ENCODE data around the gene RPL10. TPM values are rescaled to one million over a fixed set of nuclear protein-coding genes. Genes with fewer than 3 reads are reported as not detected.

RPL10 gene
- total RNA-seq, 2 experiments from 2014 or later = 3,331 to 3,466 TPM

DNA sequence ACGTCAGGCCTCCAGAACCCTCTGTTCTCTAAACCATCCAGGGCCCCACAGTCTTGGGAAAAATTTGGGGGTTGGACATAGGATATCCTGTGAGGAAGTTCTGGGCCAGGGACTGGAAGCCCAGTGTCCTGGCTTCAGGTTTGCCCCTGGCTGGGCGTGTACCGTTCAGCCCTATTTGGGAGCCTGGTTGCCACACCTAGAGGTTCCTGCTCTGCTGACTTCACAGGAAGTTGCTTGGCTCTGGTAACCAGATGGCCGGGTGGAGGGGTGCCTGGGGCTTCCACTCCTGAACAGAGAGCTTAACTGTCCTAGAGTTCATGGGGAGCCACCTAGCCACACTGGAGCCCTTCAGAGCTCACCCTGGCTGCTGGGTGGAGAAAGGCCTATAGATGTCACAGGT lies 14.3 kb downstream of the RPL10 start:
- intact Hi-C loops (cut with micrococcal nuclease) = loop anchor here (1.0 kb wide), 1 partner anchor 66 kb away; no protein-coding TSS in a partner anchor
- H3K27me3 Mint-ChIP-seq (ENCODE audit: low read depth) = no peaks in the 10 kb centered on the region
- peaks cover 8% of the 10 kb centered on the region for H3K36me3 Mint-ChIP-seq (ENCODE audit: low read depth)
- H3K4me1 Mint-ChIP-seq (ENCODE audit: low read depth) = peaks cover 13% of the 10 kb centered on the region
- peak overlapping the region; percentile 76 for H3K4me3 Mint-ChIP-seq
- peak overlapping the region; percentile 79 for H3K27ac Mint-ChIP-seq
- peak; percentile 53 for DNase-seq
- H3K9me3 Mint-ChIP-seq = no peaks in the 10 kb centered on the region
- CTCF ChIA-PET = interaction anchor here (0.7 to 1.0 kb wide), 2 partner anchors 37 to 126 kb away, joined by 3 read pairs; no protein-coding TSS in a partner anchor

DNA sequence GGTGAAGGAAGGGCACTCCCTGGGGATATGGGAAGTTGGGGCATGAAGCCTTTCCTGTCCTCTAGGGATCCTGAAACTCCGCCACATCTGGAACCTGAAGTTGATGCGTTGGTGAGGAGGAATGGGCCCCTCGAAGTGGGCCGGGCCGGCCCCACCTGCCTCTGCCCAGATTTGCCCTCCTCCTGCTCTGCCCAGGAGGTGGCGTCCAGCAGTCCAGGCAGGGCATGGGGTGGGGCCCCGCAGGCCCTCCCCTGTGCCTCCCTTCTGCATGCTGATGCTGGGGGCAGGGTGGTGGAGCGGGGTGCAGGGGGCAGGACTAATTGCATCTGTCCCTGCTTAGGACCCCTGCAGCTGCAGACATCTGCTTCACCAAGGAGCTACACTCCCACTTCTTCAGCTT lies 15.0 kb downstream of the RPL10 start:
- peaks cover 13% of the 10 kb centered on the region for H3K4me1 Mint-ChIP-seq (ENCODE audit: low read depth)
- no peak for DNase-seq
- H3K27ac Mint-ChIP-seq = no peak overlapping the region
- H3K9me3 Mint-ChIP-seq = no peaks in the 10 kb centered on the region
- H3K36me3 Mint-ChIP-seq (ENCODE audit: low read depth) = peaks cover 8% of the 10 kb centered on the region
- no peak overlapping the region for H3K4me3 Mint-ChIP-seq
- intact Hi-C loops (cut with micrococcal nuclease) = no loop called here
- CTCF ChIA-PET = no interaction called here
- no peaks in the 10 kb centered on the region for H3K27me3 Mint-ChIP-seq (ENCODE audit: low read depth)

DNA sequence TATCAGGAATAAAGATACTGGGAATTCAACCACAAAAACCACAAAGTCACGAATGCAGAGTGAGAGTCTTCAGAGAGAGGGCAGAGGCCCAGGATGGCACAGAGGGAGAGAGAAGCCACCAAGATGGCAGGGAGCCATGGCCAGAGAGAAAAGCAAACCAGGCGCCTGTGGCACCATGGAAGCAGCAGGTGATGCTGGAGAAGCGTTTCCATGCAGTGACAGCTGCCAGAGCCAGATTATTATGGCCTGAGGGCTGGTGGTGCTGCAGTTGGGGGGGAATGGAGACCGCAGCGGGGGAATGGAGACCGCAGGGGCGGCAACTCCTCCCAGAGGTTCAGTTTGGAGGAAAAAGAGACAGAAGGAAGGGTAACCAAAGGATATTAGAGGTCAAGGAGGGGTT lies 19.0 kb downstream of the RPL10 start:
- peaks cover 9% of the 10 kb centered on the region for H3K4me1 Mint-ChIP-seq (ENCODE audit: low read depth)
- H3K36me3 Mint-ChIP-seq (ENCODE audit: low read depth) = peaks cover 10% of the 10 kb centered on the region
- no peak overlapping the region for H3K4me3 Mint-ChIP-seq
- CTCF ChIA-PET = no interaction called here
- DNase-seq = no peak
- no peak overlapping the region for H3K27ac Mint-ChIP-seq
- no peaks in the 10 kb centered on the region for H3K9me3 Mint-ChIP-seq
- intact Hi-C loops (cut with micrococcal nuclease) = no loop called here
- no peaks in the 10 kb centered on the region for H3K27me3 Mint-ChIP-seq (ENCODE audit: low read depth)

DNA sequence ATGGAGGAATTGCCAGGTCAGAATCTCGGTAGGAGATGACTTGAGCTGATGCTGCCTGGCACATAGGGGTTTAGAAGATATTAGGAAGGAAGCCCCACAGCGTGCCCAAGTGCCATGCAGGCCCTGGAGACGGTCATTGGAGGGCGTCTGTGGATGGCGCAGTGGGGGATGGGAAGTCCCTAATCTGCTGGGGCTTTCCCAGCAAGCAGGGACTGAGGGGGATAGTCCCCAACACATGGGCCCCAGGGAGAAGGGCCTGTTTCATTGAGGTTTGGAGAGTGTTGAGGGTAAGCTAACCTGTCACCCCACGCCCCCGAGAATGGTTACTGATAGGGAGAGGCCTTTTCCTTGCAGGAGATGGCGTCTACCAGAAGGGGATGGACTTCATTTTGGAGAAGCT lies 21.0 kb downstream of the RPL10 start:
- Mint-ChIP-seq H3K4me1 (ENCODE audit: low read depth) (peaks cover 4% of the 10 kb centered on the region), H3K9me3 (no peaks in the 10 kb centered on the region), H3K27ac (no peak overlapping the region), H3K4me3 (no peak overlapping the region), H3K27me3 (ENCODE audit: low read depth) (no peaks in the 10 kb centered on the region), H3K36me3 (ENCODE audit: low read depth) (peaks cover 4% of the 10 kb centered on the region)
- intact Hi-C loops (cut with micrococcal nuclease) = no loop called here
- DNase-seq = no peak
- CTCF ChIA-PET = no interaction called here

DNA sequence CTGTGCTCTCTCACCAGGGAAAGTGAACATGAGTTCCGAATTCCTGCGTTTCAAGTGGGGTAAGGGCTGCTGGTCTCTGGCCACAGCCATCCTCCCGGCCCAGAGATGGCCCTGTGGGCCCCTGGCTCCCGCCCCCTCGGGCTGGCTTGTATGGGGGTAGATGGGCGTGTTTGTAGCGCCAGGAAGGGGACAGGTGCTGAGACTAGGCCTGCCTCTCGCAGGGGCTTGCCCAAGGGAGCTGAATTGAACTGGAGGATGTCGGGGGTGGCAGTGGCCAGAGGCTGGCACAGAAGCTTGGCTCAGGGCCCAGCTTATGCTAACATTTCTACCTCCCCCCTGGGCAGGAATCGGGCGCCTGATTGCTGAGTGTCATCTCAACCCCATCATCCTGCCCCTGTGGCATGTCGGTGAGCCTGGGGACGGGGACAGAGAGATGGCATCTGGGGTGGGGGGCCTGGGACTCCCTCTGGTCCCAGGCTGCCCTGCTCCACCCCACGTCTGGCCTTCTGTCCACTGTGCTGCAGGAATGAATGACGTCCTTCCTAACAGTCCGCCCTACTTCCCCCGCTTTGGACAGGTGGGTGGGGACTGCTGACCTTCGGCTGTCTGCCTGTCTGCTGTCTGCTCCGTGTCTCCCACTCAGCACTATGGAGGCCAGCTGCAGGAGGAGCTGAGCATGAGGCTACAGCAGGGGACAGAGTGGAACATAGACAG lies 21.7 kb downstream of the RPL10 start:
- DNase-seq = no peak
- Mint-ChIP-seq H3K36me3 (ENCODE audit: low read depth) (peaks cover 4% of the 10 kb centered on the region), H3K4me1 (ENCODE audit: low read depth) (peaks cover 4% of the 10 kb centered on the region), H3K27me3 (ENCODE audit: low read depth) (no peaks in the 10 kb centered on the region), H3K27ac (no peak overlapping the region), H3K9me3 (no peaks in the 10 kb centered on the region), H3K4me3 (no peak overlapping the region)
- CTCF ChIA-PET = no interaction called here
- intact Hi-C loops (cut with micrococcal nuclease) = no loop called here

DNA sequence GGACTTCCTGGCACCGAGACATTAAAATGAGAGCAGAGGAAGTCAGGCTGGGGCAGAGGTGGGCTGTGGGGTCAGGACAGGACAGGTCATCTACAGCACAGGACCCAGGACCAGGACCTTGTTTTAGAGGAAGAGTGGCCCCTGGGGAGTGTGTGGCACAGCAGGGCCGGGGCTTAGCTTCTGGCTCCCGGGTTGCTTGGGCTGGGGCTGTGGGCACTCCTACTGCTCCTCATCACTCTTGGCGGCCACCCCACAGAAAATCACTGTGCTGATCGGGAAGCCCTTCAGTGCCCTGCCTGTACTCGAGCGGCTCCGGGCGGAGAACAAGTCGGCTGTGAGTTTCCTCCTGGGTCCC lies 22.2 kb downstream of the RPL10 start:
- Mint-ChIP-seq H3K4me1 (ENCODE audit: low read depth) (peaks cover 4% of the 10 kb centered on the region), H3K27me3 (ENCODE audit: low read depth) (no peaks in the 10 kb centered on the region), H3K27ac (no peak overlapping the region), H3K36me3 (ENCODE audit: low read depth) (peaks cover 1% of the 10 kb centered on the region), H3K4me3 (no peak overlapping the region), H3K9me3 (no peaks in the 10 kb centered on the region)
- intact Hi-C loops (cut with micrococcal nuclease) = no loop called here
- no peak for DNase-seq
- CTCF ChIA-PET = no interaction called here

DNA sequence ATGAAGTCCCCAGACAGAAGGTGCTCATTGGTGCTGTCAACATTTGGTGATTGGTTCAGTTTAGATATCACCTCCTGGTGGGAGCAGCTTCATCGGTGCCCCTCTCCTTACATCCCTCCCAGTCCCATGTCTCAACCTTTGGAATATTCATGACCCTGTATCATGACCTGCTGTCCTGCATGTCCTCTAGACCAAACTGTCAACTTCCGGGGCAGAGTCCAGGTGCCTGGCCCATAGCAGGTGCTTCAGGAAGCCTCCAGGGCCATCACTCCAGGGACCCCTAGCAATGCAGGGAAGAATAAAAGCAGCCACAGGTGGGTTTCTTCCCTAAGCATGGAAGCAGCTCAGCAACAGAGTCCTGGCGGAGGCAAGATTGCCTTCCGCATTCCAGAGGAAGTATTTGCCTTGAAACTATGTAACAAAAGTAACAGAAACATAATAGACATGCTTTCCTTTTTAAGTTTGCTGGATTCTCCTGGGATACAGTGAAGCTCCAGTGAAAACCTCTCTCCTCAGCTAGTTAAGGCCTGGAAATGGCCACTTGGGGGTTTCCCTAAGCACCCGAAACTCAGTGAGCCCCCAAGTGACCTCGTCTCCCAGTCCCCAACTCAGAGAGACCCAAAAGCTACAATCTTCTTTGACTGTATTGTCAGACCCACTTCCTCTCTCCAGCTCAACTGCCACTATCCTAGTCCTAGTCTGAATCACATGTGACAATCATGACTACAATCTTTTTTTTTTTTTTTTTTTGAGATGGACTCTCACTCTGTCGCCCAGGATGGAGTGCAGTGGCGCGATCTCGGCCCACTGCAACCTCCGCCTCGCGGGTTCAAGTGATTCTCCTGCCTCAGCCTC lies 29.0 kb downstream of the RPL10 start:
- H3K36me3 Mint-ChIP-seq (ENCODE audit: low read depth) = no peaks in the 10 kb centered on the region
- no peaks in the 10 kb centered on the region for H3K9me3 Mint-ChIP-seq
- peak overlapping the region; percentile 74 for H3K4me3 Mint-ChIP-seq
- intact Hi-C loops (cut with micrococcal nuclease) = no loop called here
- peaks cover 24% of the 10 kb centered on the region for H3K4me1 Mint-ChIP-seq (ENCODE audit: low read depth)
- H3K27me3 Mint-ChIP-seq (ENCODE audit: low read depth) = no peaks in the 10 kb centered on the region
- CTCF ChIA-PET = no interaction called here
- DNase-seq = no peak
- H3K27ac Mint-ChIP-seq = no peak overlapping the region

DNA sequence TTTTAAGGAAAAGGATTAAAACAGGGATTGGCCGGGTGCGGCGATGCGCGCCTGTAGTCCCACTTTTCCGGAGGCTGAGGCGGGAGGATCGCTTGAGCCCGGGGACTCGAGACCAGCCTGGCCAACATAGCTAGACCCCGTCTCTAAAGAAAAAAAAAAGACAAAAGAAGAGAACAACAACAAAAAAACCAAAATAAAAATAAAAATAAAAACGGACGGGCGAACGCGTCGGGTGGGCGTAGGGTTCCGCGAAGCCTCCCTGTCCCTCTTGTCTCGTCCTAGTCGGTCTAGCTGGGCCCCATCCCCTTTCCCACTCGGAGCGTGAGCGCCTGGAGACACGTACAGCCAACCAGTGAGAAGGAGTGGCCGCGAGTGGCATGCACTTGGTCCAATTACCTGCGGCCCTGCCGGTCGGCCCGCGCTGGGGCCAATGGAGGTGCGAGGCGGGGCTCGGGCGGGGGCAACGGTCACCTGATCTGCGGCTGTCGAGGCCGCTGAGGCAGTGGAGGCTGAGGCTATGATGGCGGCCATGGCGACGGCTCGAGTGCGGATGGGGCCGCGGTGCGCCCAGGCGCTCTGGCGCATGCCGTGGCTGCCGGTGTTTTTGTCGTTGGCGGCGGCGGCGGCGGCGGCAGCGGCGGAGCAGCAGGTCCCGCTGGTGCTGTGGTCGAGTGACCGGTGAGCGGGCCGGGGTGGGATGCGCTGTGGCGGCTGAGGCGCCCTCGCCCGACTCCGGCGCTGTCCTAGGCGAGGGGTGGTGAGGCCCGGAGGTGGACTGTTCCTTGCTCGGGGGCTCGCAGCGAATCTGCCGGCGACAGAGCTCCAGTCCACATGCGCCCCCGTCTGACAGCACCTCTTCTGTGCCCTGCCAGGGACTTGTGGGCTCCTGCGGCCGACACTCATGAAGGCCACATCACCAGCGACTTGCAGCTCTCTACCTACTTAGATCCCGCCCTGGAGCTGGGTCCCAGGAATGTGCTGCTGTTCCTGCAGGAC lies 30.3 kb downstream of the RPL10 start, which contains the start of gene ATP6AP1:
TSS of gene ATP6AP1 (plus strand) at position 502 of the 996 bp plus-strand sequence. CDS start at position 518, 16 bp downstream.
- H3K27ac Mint-ChIP-seq = peak within 1 kb of the TSS; percentile 63
- CTCF ChIA-PET = interaction anchor here (0.7 kb wide), 1 partner anchor 29 kb away, joined by 4 read pairs; no protein-coding TSS in a partner anchor
- intact Hi-C loops (cut with micrococcal nuclease) = loop anchor here (1.0 to 2.0 kb wide), 4 partner anchors 17 to 62 kb away; partner anchors contain the start of genes LAGE3, RPL10, SLC10A3 and TAFAZZIN

DNA sequence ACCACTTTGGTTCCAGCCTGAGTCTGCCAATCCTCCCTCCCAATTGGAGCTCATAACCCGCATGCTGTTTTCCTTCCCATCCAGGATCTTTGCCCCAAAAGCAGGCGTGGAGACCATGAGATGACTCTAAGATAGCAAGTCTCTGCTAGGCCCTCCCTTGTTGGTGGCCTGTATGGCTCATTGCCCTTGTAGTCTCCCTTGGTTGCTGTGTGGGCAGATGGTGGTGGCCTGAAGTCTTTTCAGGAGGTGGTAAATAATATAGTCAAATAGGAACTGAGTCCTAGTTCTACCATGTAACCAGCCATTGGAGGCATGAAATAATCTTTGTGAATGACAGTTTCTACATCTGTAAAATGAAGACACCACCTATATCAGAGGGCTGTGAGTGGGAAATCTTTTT lies 31.5 kb downstream of the RPL10 start:
- CTCF ChIA-PET = no interaction called here
- peak overlapping the region; percentile 24 for H3K27ac Mint-ChIP-seq
- no peaks in the 10 kb centered on the region for H3K27me3 Mint-ChIP-seq (ENCODE audit: low read depth)
- H3K36me3 Mint-ChIP-seq (ENCODE audit: low read depth) = peaks cover 4% of the 10 kb centered on the region
- intact Hi-C loops (cut with micrococcal nuclease) = loop anchor here (2.0 kb wide), 1 partner anchor 49 kb away; the partner anchor contains the start of gene LAGE3
- no peak for DNase-seq
- H3K4me3 Mint-ChIP-seq = peak overlapping the region; percentile 74
- H3K4me1 Mint-ChIP-seq (ENCODE audit: low read depth) = peaks cover 24% of the 10 kb centered on the region
- no peaks in the 10 kb centered on the region for H3K9me3 Mint-ChIP-seq

More for the DNA sequence above, 30.3 kb downstream of the RPL10 start, which contains the start of gene ATP6AP1:
- H3K4me1 Mint-ChIP-seq (ENCODE audit: low read depth) = peaks cover 24% of the 10 kb centered on the region
- DNase-seq = peak; percentile 94
- H3K36me3 Mint-ChIP-seq (ENCODE audit: low read depth) = peaks cover 2% of the 10 kb centered on the region
- no peaks in the 10 kb centered on the region for H3K9me3 Mint-ChIP-seq
- H3K4me3 Mint-ChIP-seq = peak within 1 kb of the TSS; percentile 74
- no peaks in the 10 kb centered on the region for H3K27me3 Mint-ChIP-seq (ENCODE audit: low read depth)

DNA sequence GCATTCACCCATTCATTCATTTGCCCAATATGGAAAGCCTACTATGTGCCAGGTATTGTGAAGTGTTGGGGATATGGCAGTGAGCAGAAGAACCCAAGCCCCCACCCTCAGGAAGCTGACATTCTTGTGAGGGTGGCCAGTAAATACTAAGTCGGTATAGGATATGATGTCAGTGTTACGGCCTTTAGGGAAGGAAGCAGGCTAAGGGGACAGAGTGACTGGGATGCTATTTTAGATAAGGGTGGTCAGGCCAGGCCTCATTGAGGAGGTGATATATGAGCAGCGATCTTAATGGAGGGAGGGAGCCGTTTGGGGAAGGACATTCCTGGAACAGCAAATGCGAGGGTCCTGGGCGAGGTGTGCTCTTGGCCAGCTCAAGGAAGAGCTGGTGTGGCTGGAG lies 32.3 kb downstream of the RPL10 start:
- H3K27ac Mint-ChIP-seq = no peak overlapping the region
- peaks cover 24% of the 10 kb centered on the region for H3K4me1 Mint-ChIP-seq (ENCODE audit: low read depth)
- H3K9me3 Mint-ChIP-seq = no peaks in the 10 kb centered on the region
- no peak overlapping the region for H3K4me3 Mint-ChIP-seq
- no peak for DNase-seq
- CTCF ChIA-PET = interaction anchor here (1.0 kb wide), 1 partner anchor 57 kb away, joined by 4 read pairs; no protein-coding TSS in a partner anchor
- H3K27me3 Mint-ChIP-seq (ENCODE audit: low read depth) = no peaks in the 10 kb centered on the region
- peaks cover 4% of the 10 kb centered on the region for H3K36me3 Mint-ChIP-seq (ENCODE audit: low read depth)
- intact Hi-C loops (cut with micrococcal nuclease) = no loop called here

DNA sequence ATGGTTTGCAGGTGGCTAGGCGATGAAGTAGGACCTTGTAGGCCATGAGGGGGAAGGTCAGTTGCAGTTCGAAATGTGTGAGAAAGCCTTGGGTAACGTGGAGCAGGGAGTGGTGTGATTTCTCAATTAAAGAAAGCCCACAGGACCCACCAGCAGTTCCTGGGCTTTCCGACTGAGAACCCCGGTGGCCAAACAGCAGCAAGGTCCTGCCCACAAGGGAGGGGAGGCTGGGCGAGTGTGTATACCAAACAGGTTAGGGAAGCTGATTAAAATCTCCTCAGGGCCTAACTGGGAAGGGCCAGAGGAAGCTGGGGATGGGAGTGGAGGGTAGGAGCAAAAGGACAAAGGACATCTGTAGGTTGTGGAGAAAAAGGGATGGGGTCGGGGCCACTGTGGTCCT lies 32.7 kb downstream of the RPL10 start:
- no peaks in the 10 kb centered on the region for H3K27me3 Mint-ChIP-seq (ENCODE audit: low read depth)
- H3K4me1 Mint-ChIP-seq (ENCODE audit: low read depth) = peaks cover 24% of the 10 kb centered on the region
- no peaks in the 10 kb centered on the region for H3K9me3 Mint-ChIP-seq
- peaks cover 4% of the 10 kb centered on the region for H3K36me3 Mint-ChIP-seq (ENCODE audit: low read depth)
- DNase-seq = no peak
- CTCF ChIA-PET = interaction anchor here (1.0 kb wide), 1 partner anchor 58 kb away, joined by 4 read pairs; no protein-coding TSS in a partner anchor
- no peak overlapping the region for H3K4me3 Mint-ChIP-seq
- H3K27ac Mint-ChIP-seq = no peak overlapping the region
- intact Hi-C loops (cut with micrococcal nuclease) = no loop called here

Data from activated naive CD4-positive, alpha-beta T cell treated with anti-CD3 and anti-CD28 coated beads for 36 hours (primary cell).